GM23338 (cell line): ENCODE data around the gene WIPI1. TPM values are rescaled to one million over a fixed set of nuclear protein-coding genes. Genes with fewer than 3 reads are reported as not detected.

Experiments
- ATAC-seq: fragments of 200-7000 bp; cut with Tn5 transposase; 3 replicates; pipeline ENCODE4 v1.9.1; 2020
- DNase-seq: peaks from one replicate; pipeline ENCODE4 v3.0.0-alpha.2; 2015; ENCODE audit warnings: low spot score
- H2AFZ ChIP-seq: fragments of 200-600 bp; sonication (generic); 2 replicates; pipeline ENCODE4 v1.8.0; 2016; ENCODE audit warnings: antibody characterized with exemption, mild to moderate bottlenecking, moderate library complexity
- H3F3A ChIP-seq: fragments of 200-600 bp; sonication (generic); replicated peaks from 2 replicates; pipeline ENCODE4 v1.8.0; 2017; ENCODE audit warnings: antibody characterized with exemption, mixed run types, low read depth
- H3K27ac ChIP-seq: fragments of 200-600 bp; sonication (generic); 2 replicates; pipeline ENCODE4 v1.6.1; 2016; ENCODE audit warnings: low read depth
- H3K27me3 ChIP-seq: fragments of 200-600 bp; sonication (generic); 2 replicates; pipeline ENCODE4 v1.8.0; 2016; ENCODE audit warnings: mild to moderate bottlenecking, mixed run types, moderate library complexity; ENCODE audit not compliant: insufficient read depth
- H3K36me3 ChIP-seq: fragments of 200-600 bp; sonication (generic); 2 replicates; pipeline ENCODE4 v1.8.0; 2016; ENCODE audit warnings: mild to moderate bottlenecking; ENCODE audit not compliant: insufficient read depth
- H3K4me1 ChIP-seq: fragments of 200-600 bp; sonication (generic); 2 replicates; pipeline ENCODE4 v1.8.0; 2016; ENCODE audit warnings: mild to moderate bottlenecking, moderate library complexity; ENCODE audit not compliant: insufficient read depth
- H3K4me2 ChIP-seq: fragments of 200-600 bp; sonication (generic); 2 replicates; pipeline ENCODE4 v1.7.1; 2017; ENCODE audit warnings: mixed run types
- H3K4me3 ChIP-seq: fragments of 200-600 bp; sonication (generic); 2 replicates; pipeline ENCODE4 v1.6.1; 2016; ENCODE audit warnings: mixed run types
- H3K79me2 ChIP-seq: fragments of 200-600 bp; sonication (generic); replicated peaks from 2 replicates; pipeline ENCODE4 v1.8.0; 2017; ENCODE audit warnings: mild to moderate bottlenecking; ENCODE audit not compliant: insufficient read depth
- H3K9me2 ChIP-seq: fragments of 200-600 bp; sonication (generic); 2 replicates; pipeline ENCODE4 v1.8.0; 2017; ENCODE audit not compliant: insufficient read depth
- H4K20me1 ChIP-seq: fragments of 200-600 bp; sonication (generic); replicated peaks from 2 replicates; pipeline ENCODE4 v1.8.0; 2017; ENCODE audit warnings: mild to moderate bottlenecking; ENCODE audit not compliant: insufficient read depth
- H3K27ac Mint-ChIP-seq: 2 replicates; pipeline ENCODE4 v1.8.0; 2020; ENCODE audit warnings: inconsistent platforms, mild to moderate bottlenecking, moderate library complexity, mixed read lengths
- H3K27me3 Mint-ChIP-seq: 3 replicates; pipeline ENCODE4 v1.8.0; 2022; ENCODE audit warnings: low read depth, mild to moderate bottlenecking, moderate library complexity, mixed read lengths, inconsistent platforms; ENCODE audit not compliant: insufficient read depth, poor library complexity
- H3K36me3 Mint-ChIP-seq: 3 replicates; pipeline ENCODE4 v1.8.0; 2021; ENCODE audit warnings: low read depth, mild to moderate bottlenecking, inconsistent platforms, moderate library complexity, mixed read lengths
- H3K4me1 Mint-ChIP-seq: 3 replicates; pipeline ENCODE4 v1.8.0; 2020; ENCODE audit warnings: mild to moderate bottlenecking, inconsistent platforms, mixed read lengths
- H3K4me3 Mint-ChIP-seq: 3 replicates; pipeline ENCODE4 v1.8.0; 2021; ENCODE audit warnings: moderate library complexity, mild to moderate bottlenecking, inconsistent platforms, mixed read lengths
- H3K9me3 Mint-ChIP-seq: 3 replicates; pipeline ENCODE4 v1.8.0; 2020; ENCODE audit warnings: moderate library complexity, mild to moderate bottlenecking, inconsistent platforms, mixed read lengths
- CREB1 ChIP-seq: fragments of 250-450 bp; sonication (Bioruptor Pico); IDR thresholded peaks from 2 replicates; pipeline ENCODE4 v1.5.0; 2020; ENCODE audit warnings: low read depth, mild to moderate bottlenecking, moderate library complexity
- CTCF ChIP-seq, 2 experiments: fragments of 200-600 bp in 1 of 2; sonication (generic) in 1 of 2; conservative IDR thresholded peaks; 2 replicates each; pipeline versions ENCODE4 v1.5.1 to v1.6.1; 2016 to 2017; ENCODE audit warnings: antibody characterized with exemption in 2 of 2, low read depth in 2 of 2, mild to moderate bottlenecking in 2 of 2, moderate library complexity in 1 of 2
- ETS1 ChIP-seq: IDR thresholded peaks from 2 replicates; pipeline ENCODE4 v1.6.1; 2016; ENCODE audit warnings: antibody characterized with exemption
- JUNB ChIP-seq: IDR thresholded peaks from one replicate; pipeline ENCODE4 v1.6.1; 2016; ENCODE audit warnings: antibody characterized with exemption; ENCODE audit not compliant: unreplicated experiment
- POLR2AphosphoS5 ChIP-seq: IDR thresholded peaks from 2 replicates; pipeline ENCODE4 v1.6.1; 2016; ENCODE audit warnings: antibody characterized with exemption, low read depth
- STAT1 ChIP-seq: IDR thresholded peaks from one replicate; pipeline ENCODE4 v1.6.1; 2016; ENCODE audit warnings: antibody characterized with exemption; ENCODE audit not compliant: unreplicated experiment
- ZNF331 ChIP-seq: fragments of 250-450 bp; sonication (Bioruptor Pico); IDR thresholded peaks from 2 replicates; pipeline ENCODE4 v1.5.0; 2020; ENCODE audit warnings: low read depth, mild to moderate bottlenecking, moderate library complexity
- ZNF462 ChIP-seq: fragments of 250-450 bp; sonication (Bioruptor Pico); IDR thresholded peaks from 2 replicates; pipeline ENCODE4 v1.5.0; 2020; ENCODE audit warnings: mild to moderate bottlenecking, moderate library complexity
- polyA plus RNA-seq: library from polyadenylated mRNA; unstranded; fragments of >200 nt; fragmentation: Nextera tagmentation; extraction: Ambion mirVana; gene quantifications from 2 replicates; pipeline ENCODE4 v1.2.1, GENCODE V29; 2016
- total RNA-seq: library from RNA; depleted of rRNA; stranded (reverse); fragments of >200 nt; shearing (Covaris generic); gene quantifications from 2 replicates; pipeline ENCODE4 v1.2.3, GENCODE V29; 2014

WIPI1 gene
- total and polyA plus RNA-seq, 2 experiments from 2014 or later = 24.1 to 29.3 TPM

DNA sequence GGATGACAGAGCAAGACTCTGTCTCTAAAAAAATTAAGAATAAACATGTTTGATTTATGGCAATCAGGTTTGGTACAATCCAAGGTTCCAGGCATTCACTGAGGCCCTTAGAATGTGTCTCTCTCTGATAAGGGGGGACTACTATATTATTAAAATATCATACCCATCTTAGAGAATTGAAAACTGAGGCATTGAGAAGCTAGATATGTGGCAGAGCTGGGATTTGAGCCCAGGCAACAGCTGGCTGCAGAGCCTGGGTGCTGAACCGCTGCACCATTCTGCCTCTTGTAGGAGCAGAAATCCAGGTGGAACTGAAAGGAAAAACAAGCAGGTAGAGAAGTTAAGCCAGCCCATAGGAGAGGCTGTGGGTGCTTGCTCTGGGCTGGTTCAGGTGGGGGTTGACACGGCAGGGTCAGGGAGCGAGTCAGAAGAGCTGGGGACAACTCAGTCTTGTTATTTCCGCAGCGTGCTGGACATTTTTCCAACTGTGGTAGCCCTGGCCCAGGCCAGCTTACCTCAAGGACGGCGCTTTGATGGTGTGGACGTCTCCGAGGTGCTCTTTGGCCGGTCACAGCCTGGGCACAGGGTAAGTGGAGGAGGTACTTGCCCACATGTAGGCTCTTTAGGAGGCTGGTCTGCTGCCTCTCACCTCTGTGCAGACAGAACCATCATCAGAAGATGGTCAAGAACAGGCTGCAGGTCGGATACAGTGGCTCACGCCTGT, 62.5 kb downstream of the WIPI1 start:
- Histone ChIP-seq H3K4me1 (no peaks in the 10 kb centered on the region), H3K27me3 (no peaks in the 10 kb centered on the region), H3K79me2 (no peaks in the 10 kb centered on the region), H3K36me3 (no peaks in the 10 kb centered on the region), H3K27ac (no peak overlapping the region), H3K4me2 (no peak overlapping the region), H3F3A (no peaks in the 10 kb centered on the region; the same call in 1 of the 2 replicates), H4K20me1 (no peaks in the 10 kb centered on the region), H3K4me3 (no peak overlapping the region), H2AFZ (no peak overlapping the region), H3K9me2 (no peaks in the 10 kb centered on the region)
- no peak for ATAC-seq
- Mint-ChIP-seq H3K9me3 (peaks cover 6% of the 10 kb centered on the region; the same call in 2 of the 3 replicates), H3K4me3 (no peak overlapping the region), H3K4me1 (peaks cover 11% of the 10 kb centered on the region), H3K27ac (no peak overlapping the region), H3K36me3 (peaks cover 6% of the 10 kb centered on the region; the same call in 2 of the 3 replicates), H3K27me3 (peaks cover 8% of the 10 kb centered on the region)
- DNase-seq = no peak
- TF ChIP-seq ZNF462 (CRISPR knock-in tag) (no peak), ETS1 (no peak), STAT1 (no peak), CTCF (conservative IDR thresholded peaks at IDR 0.05; ENCODE audit: low read depth in 2 of 2) (no peak), ZNF331 (CRISPR knock-in tag) (no peak), CREB1 (CRISPR knock-in tag) (no peak), JUNB (no peak), POLR2AphosphoS5 (no peak)
